OCI-LY7 (cell line): ENCODE results near the gene UNKL.

Source experiments
- EZH2phosphoT487 ChIP-seq: fragments of 200-600 bp; sonication (generic); IDR thresholded peaks from 2 replicates; pipeline ENCODE4 v1.6.1; 2018; ENCODE audit warnings: low read depth, borderline replicate concordance, mild to moderate bottlenecking, mixed run types, antibody characterized with exemption, low read length, moderate library complexity, mixed read lengths
- TF ChIP-seq, protein P1 (sequence below): fragments of 200-600 bp; sonication (generic); conservative IDR thresholded peaks from 2 replicates; pipeline ENCODE4 v1.5.1; 2014; ENCODE audit warnings: mild to moderate bottlenecking, antibody characterized with exemption, low read length, moderate library complexity, mixed read lengths

DNA sequence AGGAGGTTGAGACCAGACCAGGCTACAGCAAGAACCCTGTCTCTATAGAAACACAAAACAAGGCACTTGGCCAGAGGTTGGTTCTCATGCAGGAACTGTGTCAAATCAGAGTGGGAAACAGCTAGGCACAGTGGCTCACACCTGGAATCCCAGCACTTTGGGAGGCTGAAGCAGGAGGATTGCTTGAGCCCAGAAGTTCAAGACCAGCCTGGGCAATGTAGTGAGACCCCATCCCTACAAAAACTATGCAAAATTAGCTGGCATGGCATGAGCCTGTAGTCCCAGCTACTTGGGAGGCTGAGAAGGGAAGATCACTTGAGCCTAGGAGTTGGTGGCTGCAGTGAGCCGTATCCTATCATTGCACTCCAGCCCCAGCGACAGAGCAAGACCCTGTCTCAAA is 1.7 kb downstream of the UNKL start:
- TF ChIP-seq, protein P1, sequence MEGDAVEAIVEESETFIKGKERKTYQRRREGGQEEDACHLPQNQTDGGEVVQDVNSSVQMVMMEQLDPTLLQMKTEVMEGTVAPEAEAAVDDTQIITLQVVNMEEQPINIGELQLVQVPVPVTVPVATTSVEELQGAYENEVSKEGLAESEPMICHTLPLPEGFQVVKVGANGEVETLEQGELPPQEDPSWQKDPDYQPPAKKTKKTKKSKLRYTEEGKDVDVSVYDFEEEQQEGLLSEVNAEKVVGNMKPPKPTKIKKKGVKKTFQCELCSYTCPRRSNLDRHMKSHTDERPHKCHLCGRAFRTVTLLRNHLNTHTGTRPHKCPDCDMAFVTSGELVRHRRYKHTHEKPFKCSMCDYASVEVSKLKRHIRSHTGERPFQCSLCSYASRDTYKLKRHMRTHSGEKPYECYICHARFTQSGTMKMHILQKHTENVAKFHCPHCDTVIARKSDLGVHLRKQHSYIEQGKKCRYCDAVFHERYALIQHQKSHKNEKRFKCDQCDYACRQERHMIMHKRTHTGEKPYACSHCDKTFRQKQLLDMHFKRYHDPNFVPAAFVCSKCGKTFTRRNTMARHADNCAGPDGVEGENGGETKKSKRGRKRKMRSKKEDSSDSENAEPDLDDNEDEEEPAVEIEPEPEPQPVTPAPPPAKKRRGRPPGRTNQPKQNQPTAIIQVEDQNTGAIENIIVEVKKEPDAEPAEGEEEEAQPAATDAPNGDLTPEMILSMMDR = no peak
- TF ChIP-seq EZH2phosphoT487 = no peak
